ENCODE data around the gene EIF2AK2.

EIF2AK2 gene

DNA sequence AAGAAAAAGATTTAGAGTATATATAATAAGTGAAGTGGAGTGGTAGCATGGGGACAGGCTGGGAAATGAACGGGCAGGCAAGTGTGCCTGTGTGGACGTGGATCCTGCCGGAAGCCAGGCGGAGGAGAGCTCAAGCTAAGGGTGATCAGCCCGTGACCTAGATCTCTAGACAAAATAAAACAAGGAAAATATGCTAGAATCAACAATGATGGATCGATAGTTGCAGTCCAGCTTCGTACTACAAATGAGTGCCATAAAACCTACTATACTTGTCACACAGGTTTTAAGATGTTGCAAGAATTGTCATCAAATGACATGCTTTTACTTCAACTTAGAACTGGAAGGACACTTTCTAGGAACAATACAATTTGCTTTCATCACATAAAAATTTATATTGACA, 8.5 kb downstream of the EIF2AK2 start:
- Histone ChIP-seq H2AFZ (ENCODE audit: low read length) (no peak overlapping the region), H3F3A (ENCODE audit: insufficient read depth, low read length) (no peaks in the 10 kb centered on the region), H3K36me3 (replicated peaks; ENCODE audit: insufficient read depth, low read length) (peaks cover 12% of the 10 kb centered on the region), H3K9me3 (replicated peaks; ENCODE audit: insufficient read depth, low read length) (no peaks in the 10 kb centered on the region), H3K4me3 (ENCODE audit: low read length) (no peak overlapping the region), H3K9ac (ENCODE audit: low read length) (no peak overlapping the region), H3K27me3 (replicated peaks; ENCODE audit: insufficient read depth, low read length) (no peaks in the 10 kb centered on the region), H3K9me2 (replicated peaks; ENCODE audit: insufficient read depth, low read length) (no peaks in the 10 kb centered on the region), H3K4me2 (ENCODE audit: low read depth, low read length) (no peak overlapping the region), H3K27ac (ENCODE audit: low read length) (no peak overlapping the region), H3K4me1 (ENCODE audit: low read length) (no peaks in the 10 kb centered on the region), H3K79me2 (ENCODE audit: low read length) (peaks cover 46% of the 10 kb centered on the region), H4K20me1 (ENCODE audit: insufficient read depth, low read length) (no peaks in the 10 kb centered on the region)
- TF ChIP-seq EZH2phosphoT487 (IDR thresholded peaks at IDR 0.05; ENCODE audit: low read length) (no peak), EZH2 (optimal IDR thresholded peaks at IDR 0.05; ENCODE audit: low read depth, low read length) (no peak)
- TF ChIP-seq, protein P1, sequence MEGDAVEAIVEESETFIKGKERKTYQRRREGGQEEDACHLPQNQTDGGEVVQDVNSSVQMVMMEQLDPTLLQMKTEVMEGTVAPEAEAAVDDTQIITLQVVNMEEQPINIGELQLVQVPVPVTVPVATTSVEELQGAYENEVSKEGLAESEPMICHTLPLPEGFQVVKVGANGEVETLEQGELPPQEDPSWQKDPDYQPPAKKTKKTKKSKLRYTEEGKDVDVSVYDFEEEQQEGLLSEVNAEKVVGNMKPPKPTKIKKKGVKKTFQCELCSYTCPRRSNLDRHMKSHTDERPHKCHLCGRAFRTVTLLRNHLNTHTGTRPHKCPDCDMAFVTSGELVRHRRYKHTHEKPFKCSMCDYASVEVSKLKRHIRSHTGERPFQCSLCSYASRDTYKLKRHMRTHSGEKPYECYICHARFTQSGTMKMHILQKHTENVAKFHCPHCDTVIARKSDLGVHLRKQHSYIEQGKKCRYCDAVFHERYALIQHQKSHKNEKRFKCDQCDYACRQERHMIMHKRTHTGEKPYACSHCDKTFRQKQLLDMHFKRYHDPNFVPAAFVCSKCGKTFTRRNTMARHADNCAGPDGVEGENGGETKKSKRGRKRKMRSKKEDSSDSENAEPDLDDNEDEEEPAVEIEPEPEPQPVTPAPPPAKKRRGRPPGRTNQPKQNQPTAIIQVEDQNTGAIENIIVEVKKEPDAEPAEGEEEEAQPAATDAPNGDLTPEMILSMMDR (IDR thresholded peaks at IDR 0.05; ENCODE audit: low read length): no peak
- DNase-seq: no peak

DNA sequence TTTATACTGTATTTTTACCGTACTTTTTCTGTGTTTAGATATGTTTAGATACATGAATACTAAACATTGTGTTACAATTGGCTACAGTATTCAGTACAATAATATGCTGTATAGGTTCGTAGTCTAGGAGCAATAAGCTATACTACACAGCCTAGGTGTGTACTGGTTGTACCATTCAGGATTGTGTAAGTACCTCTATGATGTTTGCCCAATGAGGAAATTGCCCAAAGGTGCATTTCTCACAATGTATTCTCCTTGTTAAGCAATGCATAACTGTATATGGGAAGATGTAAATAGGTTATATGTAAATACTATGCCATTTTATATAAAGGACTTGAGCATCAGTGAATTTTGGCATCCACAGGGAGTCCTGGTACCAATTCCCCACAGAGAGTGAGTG, 10.7 kb downstream of the EIF2AK2 start:
- no peak overlapping the region for H2AFZ ChIP-seq (ENCODE audit: low read length)

DNA sequence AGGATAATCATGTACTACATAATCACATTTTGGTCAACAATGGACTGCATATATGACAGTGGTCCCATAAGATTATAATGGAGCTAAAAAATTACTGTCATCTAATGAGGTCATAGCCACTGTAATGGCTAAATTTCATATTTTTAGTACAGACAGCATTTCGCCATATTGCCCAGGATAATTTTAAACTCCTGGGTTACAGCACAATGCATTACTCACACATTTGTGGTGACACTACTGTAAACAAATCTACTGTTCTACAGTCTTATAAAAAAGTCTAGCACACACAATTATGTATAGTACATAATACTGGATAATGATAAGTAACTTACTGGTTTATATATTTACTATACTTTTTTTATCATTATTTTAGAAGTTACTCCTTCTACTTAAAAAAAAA, 12.8 kb downstream of the EIF2AK2 start:
- peaks cover 4% of the 10 kb centered on the region; the same call in 1 of the 2 replicates for H3K79me2 ChIP-seq (ENCODE audit: low read length)
- H3K27me3 ChIP-seq (replicated peaks; ENCODE audit: insufficient read depth, low read length): no peaks in the 10 kb centered on the region
- H3K27ac ChIP-seq (ENCODE audit: low read length): no peak overlapping the region
- H3K9me3 ChIP-seq (replicated peaks; ENCODE audit: insufficient read depth, low read length): no peaks in the 10 kb centered on the region
- H2AFZ ChIP-seq (ENCODE audit: low read length): no peak overlapping the region
- H3K4me3 ChIP-seq (ENCODE audit: low read length): no peak overlapping the region
- H3K4me2 ChIP-seq (ENCODE audit: low read depth, low read length): no peak overlapping the region
- TF ChIP-seq EZH2phosphoT487 (IDR thresholded peaks at IDR 0.05; ENCODE audit: low read length) (no peak), EZH2 (optimal IDR thresholded peaks at IDR 0.05; ENCODE audit: low read depth, low read length) (no peak)
- TF ChIP-seq, protein P1 (IDR thresholded peaks at IDR 0.05; ENCODE audit: low read length): no peak
- H3F3A ChIP-seq (ENCODE audit: insufficient read depth, low read length): no peaks in the 10 kb centered on the region
- no peak overlapping the region for H3K9ac ChIP-seq (ENCODE audit: low read length)
- no peaks in the 10 kb centered on the region for H4K20me1 ChIP-seq (ENCODE audit: insufficient read depth, low read length)
- no peaks in the 10 kb centered on the region for H3K4me1 ChIP-seq (ENCODE audit: low read length)
- no peak for DNase-seq
- no peaks in the 10 kb centered on the region for H3K9me2 ChIP-seq (replicated peaks; ENCODE audit: insufficient read depth, low read length)
- peaks cover 15% of the 10 kb centered on the region for H3K36me3 ChIP-seq (replicated peaks; ENCODE audit: insufficient read depth, low read length)

More for the DNA sequence above, 10.7 kb downstream of the EIF2AK2 start:
- no peaks in the 10 kb centered on the region for H3K9me2 ChIP-seq (replicated peaks; ENCODE audit: insufficient read depth, low read length)
- no peaks in the 10 kb centered on the region for H4K20me1 ChIP-seq (ENCODE audit: insufficient read depth, low read length)
- TF ChIP-seq EZH2phosphoT487 (IDR thresholded peaks at IDR 0.05; ENCODE audit: low read length) (no peak), EZH2 (optimal IDR thresholded peaks at IDR 0.05; ENCODE audit: low read depth, low read length) (no peak)
- TF ChIP-seq, protein P1 (IDR thresholded peaks at IDR 0.05; ENCODE audit: low read length): no peak
- peaks cover 24% of the 10 kb centered on the region for H3K79me2 ChIP-seq (ENCODE audit: low read length)
- no peaks in the 10 kb centered on the region for H3F3A ChIP-seq (ENCODE audit: insufficient read depth, low read length)
- DNase-seq: no peak
- H3K27me3 ChIP-seq (replicated peaks; ENCODE audit: insufficient read depth, low read length): no peaks in the 10 kb centered on the region
- no peak overlapping the region for H3K27ac ChIP-seq (ENCODE audit: low read length)
- no peaks in the 10 kb centered on the region for H3K4me1 ChIP-seq (ENCODE audit: low read length)
- H3K9me3 ChIP-seq (replicated peaks; ENCODE audit: insufficient read depth, low read length): no peaks in the 10 kb centered on the region
- no peak overlapping the region for H3K9ac ChIP-seq (ENCODE audit: low read length)
- no peak overlapping the region for H3K4me2 ChIP-seq (ENCODE audit: low read depth, low read length)
- H3K4me3 ChIP-seq (ENCODE audit: low read length): no peak overlapping the region
- H3K36me3 ChIP-seq (replicated peaks; ENCODE audit: insufficient read depth, low read length): peaks cover 12% of the 10 kb centered on the region

Measured in MM.1S (cell line).